PFSK-1 (cell line): ENCODE measurements around the gene OPCML.

Experiments
- FOXP2 ChIP-seq: optimal IDR thresholded peaks from 2 replicates; pipeline ENCODE3; 2011; ENCODE audit warnings: borderline replicate concordance, control low read depth, inconsistent platforms; ENCODE audit not compliant: insufficient read depth; ENCODE audit errors: extremely low read length, extremely low read depth
- POLR2AphosphoS5 ChIP-seq: IDR thresholded peaks from 2 replicates; pipeline ENCODE4 v1.6.1; 2012; ENCODE audit warnings: low read depth, mild to moderate bottlenecking, control low read depth, low read length, moderate library complexity
- SIN3A ChIP-seq: IDR thresholded peaks from 2 replicates; pipeline ENCODE4 v1.6.1; 2012; ENCODE audit warnings: mild to moderate bottlenecking, low read length, moderate library complexity, borderline replicate concordance; ENCODE audit not compliant: insufficient read depth
- TAF1 ChIP-seq: IDR thresholded peaks from 2 replicates; pipeline ENCODE4 v1.6.1; 2012; ENCODE audit warnings: low read length, control low read depth, borderline replicate concordance; ENCODE audit not compliant: insufficient read depth
- TF ChIP-seq, protein P1 (sequence below), 2 experiments: IDR thresholded peaks; 2 replicates each; pipeline versions ENCODE4 v1.6.1 to v1.8.0; 2011 to 2012; ENCODE audit warnings: low read depth in 2 of 2, low read length in 2 of 2, control low read depth in 1 of 2, inconsistent platforms in 1 of 2, mild to moderate bottlenecking in 1 of 2, moderate library complexity in 1 of 2; ENCODE audit not compliant: insufficient read depth in 1 of 2

The OPCML gene

DNA sequence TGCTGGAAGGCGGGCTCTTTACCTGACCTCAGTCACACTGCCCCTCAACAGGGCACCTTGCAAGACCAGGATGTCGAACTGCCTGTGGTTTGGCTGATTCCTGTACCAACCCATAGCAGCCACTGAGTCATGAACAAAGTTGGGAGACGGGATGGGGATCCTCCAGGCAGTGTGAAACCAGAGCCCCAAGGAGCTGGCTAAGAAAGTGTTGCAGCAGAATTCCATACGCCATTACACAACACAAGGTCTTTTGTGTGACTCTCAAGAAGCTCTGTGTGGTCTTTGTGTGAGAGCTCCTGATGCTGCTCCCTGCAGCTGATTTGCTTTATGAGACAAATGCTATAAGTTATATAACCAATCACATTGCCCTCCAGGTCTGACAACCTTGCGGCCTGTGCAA is 617.7 kb downstream of the OPCML start:
- TF ChIP-seq TAF1 (no peak), FOXP2 (no peak), SIN3A (no peak), POLR2AphosphoS5 (no peak)
- TF ChIP-seq, protein P1, sequence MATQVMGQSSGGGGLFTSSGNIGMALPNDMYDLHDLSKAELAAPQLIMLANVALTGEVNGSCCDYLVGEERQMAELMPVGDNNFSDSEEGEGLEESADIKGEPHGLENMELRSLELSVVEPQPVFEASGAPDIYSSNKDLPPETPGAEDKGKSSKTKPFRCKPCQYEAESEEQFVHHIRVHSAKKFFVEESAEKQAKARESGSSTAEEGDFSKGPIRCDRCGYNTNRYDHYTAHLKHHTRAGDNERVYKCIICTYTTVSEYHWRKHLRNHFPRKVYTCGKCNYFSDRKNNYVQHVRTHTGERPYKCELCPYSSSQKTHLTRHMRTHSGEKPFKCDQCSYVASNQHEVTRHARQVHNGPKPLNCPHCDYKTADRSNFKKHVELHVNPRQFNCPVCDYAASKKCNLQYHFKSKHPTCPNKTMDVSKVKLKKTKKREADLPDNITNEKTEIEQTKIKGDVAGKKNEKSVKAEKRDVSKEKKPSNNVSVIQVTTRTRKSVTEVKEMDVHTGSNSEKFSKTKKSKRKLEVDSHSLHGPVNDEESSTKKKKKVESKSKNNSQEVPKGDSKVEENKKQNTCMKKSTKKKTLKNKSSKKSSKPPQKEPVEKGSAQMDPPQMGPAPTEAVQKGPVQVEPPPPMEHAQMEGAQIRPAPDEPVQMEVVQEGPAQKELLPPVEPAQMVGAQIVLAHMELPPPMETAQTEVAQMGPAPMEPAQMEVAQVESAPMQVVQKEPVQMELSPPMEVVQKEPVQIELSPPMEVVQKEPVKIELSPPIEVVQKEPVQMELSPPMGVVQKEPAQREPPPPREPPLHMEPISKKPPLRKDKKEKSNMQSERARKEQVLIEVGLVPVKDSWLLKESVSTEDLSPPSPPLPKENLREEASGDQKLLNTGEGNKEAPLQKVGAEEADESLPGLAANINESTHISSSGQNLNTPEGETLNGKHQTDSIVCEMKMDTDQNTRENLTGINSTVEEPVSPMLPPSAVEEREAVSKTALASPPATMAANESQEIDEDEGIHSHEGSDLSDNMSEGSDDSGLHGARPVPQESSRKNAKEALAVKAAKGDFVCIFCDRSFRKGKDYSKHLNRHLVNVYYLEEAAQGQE (IDR thresholded peaks at IDR 0.05; ENCODE audit: insufficient read depth in 1 of 2, low read depth in 2 of 2, low read length in 2 of 2), result no peak

DNA sequence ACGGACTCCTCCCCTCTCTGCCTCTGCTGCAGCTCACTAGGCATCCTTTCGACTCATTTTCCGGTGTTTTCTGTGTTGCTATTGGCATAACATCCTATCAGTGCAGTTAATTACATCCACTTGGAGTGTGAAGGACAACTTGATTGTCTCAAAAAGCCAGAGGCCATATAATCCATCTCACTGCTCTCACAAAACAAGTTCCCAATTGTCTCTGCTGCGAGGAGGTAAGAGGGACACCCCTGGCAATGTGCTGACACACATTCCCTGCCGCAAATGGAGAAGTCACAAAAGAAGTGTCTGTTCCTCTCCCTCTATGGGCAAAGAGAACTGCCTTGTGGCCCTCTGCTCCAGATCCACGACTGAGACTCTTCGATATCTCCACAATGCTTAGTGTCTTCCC is 618.4 kb downstream of the OPCML start:
- TF ChIP-seq FOXP2, result no peak
- TF ChIP-seq SIN3A, result no peak
- TF ChIP-seq, protein P1 (IDR thresholded peaks at IDR 0.05; ENCODE audit: insufficient read depth in 1 of 2, low read depth in 2 of 2, low read length in 2 of 2), result no peak
- TF ChIP-seq TAF1, result no peak
- TF ChIP-seq POLR2AphosphoS5, result no peak

DNA sequence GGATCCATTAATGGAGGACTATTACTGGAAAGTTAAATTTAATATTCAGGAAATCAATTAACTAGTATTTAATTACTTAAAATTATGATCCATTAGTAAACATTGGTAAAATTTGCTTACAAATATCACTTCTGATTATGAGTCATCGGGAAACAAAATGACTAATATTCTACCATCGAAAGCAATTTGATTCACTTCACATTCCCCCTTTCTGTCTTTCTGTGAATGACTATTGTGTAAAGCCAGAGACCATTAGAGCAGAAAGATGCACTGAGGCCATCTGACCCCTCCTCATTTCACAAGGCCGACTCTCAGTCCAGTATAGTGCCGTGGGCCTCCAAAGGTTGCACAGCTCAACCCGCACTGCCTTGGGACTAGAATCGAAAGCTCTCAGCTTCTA is 619.0 kb downstream of the OPCML start:
- TF ChIP-seq POLR2AphosphoS5 (no peak), SIN3A (no peak), TAF1 (no peak), FOXP2 (no peak)
- TF ChIP-seq, protein P1 (IDR thresholded peaks at IDR 0.05; ENCODE audit: insufficient read depth in 1 of 2, low read depth in 2 of 2, low read length in 2 of 2), result no peak

DNA sequence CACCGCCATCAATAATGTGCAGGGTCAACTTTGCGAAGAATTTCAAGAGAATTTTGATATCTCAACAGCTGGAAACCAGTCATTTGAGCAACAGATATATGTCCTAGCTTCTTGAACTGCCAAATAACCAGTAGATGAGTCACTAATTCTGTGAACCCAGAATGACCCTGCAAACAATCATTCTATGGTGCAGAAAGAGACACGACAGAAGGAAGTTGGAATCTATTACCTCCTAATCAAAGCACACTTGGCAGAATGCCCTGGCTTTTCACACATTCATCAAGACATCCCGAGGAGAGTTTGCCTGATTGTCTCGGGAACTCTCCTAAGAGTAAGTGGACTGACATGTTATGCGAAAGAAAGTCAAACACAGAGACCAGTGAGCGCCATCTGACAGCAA is 621.1 kb downstream of the OPCML start:
- TF ChIP-seq POLR2AphosphoS5 (no peak), TAF1 (no peak), FOXP2 (no peak), SIN3A (no peak)
- TF ChIP-seq, protein P1 (IDR thresholded peaks at IDR 0.05; ENCODE audit: insufficient read depth in 1 of 2, low read depth in 2 of 2, low read length in 2 of 2), result no peak
